ENCODE results near the gene EXOC3L4.

- no peak for TF ChIP-seq ESRRA (IDR thresholded peaks at IDR 0.05; ENCODE audit: borderline replicate concordance, low read length)
- no peak for TF ChIP-seq RFX5 (IDR thresholded peaks at IDR 0.05)
- no peak for TF ChIP-seq RCOR1 (IDR thresholded peaks at IDR 0.05; ENCODE audit: low read depth, low read length)
- no peak for TF ChIP-seq CTCF (IDR thresholded peaks at IDR 0.05)
- no peak for TF ChIP-seq POLR2A (IDR thresholded peaks at IDR 0.05; ENCODE audit: low read length)
- no peak for TF ChIP-seq REST (IDR thresholded peaks at IDR 0.05)
- TF ChIP-seq NPAS2 (CRISPR knock-in tag; IDR thresholded peaks at IDR 0.05; ENCODE audit: borderline replicate concordance): no peak
- TF ChIP-seq CEBPB (IDR thresholded peaks at IDR 0.05): no peak
- no peak for TF ChIP-seq PBX3 (IDR thresholded peaks at IDR 0.05)
- no peak for TF ChIP-seq MYC (IDR thresholded peaks at IDR 0.05; ENCODE audit: borderline replicate concordance, low read length)
- no peak for TF ChIP-seq CHD4 (IDR thresholded peaks at IDR 0.05; ENCODE audit: borderline replicate concordance)
- TF ChIP-seq SMC3 (IDR thresholded peaks at IDR 0.05): no peak
Observed at GRCh38 chr14:103095210-103095778, 769 bp downstream of the EXOC3L4 start.
